H9 (cell line): Measurements from ENCODE around the gene IFFO2. TPM values are rescaled to one million over a fixed set of nuclear protein-coding genes. Genes with fewer than 3 reads are reported as not detected.

Source experiments
- DNase-seq: peaks from one replicate; pipeline ENCODE4 v3.0.0-alpha.2; 2017
- H2AFZ ChIP-seq: one replicate; pipeline ENCODE4 v1.6.1; 2013; ENCODE audit warnings: mild to moderate bottlenecking, low read length, control low read depth, moderate library complexity
- H2AK5ac ChIP-seq: 2 replicates; pipeline ENCODE4 v1.6.1; 2013; ENCODE audit warnings: low read length, control low read depth, mixed read lengths; ENCODE audit not compliant: insufficient read length
- H2BK120ac ChIP-seq: one replicate; pipeline ENCODE4 v1.6.1; 2013; ENCODE audit warnings: low read depth, mild to moderate bottlenecking, low read length, control low read depth, inconsistent platforms; ENCODE audit not compliant: poor library complexity, severe bottlenecking
- H2BK12ac ChIP-seq: 2 replicates; pipeline ENCODE4 v1.6.1; 2013; ENCODE audit warnings: low read length, control low read depth, mixed read lengths, low read depth; ENCODE audit not compliant: insufficient read length
- H2BK15ac ChIP-seq: 2 replicates; pipeline ENCODE4 v1.6.1; 2013; ENCODE audit warnings: low read depth, low read length, control low read depth
- H2BK20ac ChIP-seq: one replicate; pipeline ENCODE4 v1.6.1; 2013; ENCODE audit warnings: low read depth, mild to moderate bottlenecking, low read length, control low read depth, inconsistent platforms; ENCODE audit not compliant: poor library complexity, severe bottlenecking
- H2BK5ac ChIP-seq: 2 replicates; pipeline ENCODE4 v1.6.1; 2013; ENCODE audit warnings: low read length, control low read depth, mixed read lengths; ENCODE audit not compliant: insufficient read length
- H3K14ac ChIP-seq: 2 replicates; pipeline ENCODE4 v1.6.1; 2013; ENCODE audit warnings: low read length, control low read depth; ENCODE audit not compliant: insufficient read depth
- H3K18ac ChIP-seq: 2 replicates; pipeline ENCODE4 v1.6.1; 2013; ENCODE audit warnings: low read depth, mild to moderate bottlenecking, mixed read lengths, low read length, control low read depth; ENCODE audit not compliant: insufficient read length
- H3K23ac ChIP-seq: 2 replicates; pipeline ENCODE4 v1.6.1; 2013; ENCODE audit warnings: low read length, control low read depth, mixed read lengths, low read depth; ENCODE audit not compliant: insufficient read length
- H3K23me2 ChIP-seq: 2 replicates; pipeline ENCODE4 v1.6.1; 2013; ENCODE audit warnings: low read depth, mild to moderate bottlenecking, mixed read lengths, low read length, control low read depth; ENCODE audit not compliant: insufficient read length, poor library complexity, severe bottlenecking
- H3K27ac ChIP-seq: 2 replicates; pipeline ENCODE4 v1.5.1; 2013; ENCODE audit warnings: low read length, control low read depth, mixed read lengths, low read depth; ENCODE audit not compliant: insufficient read length
- H3K27me3 ChIP-seq: 2 replicates; pipeline ENCODE4 v1.6.1; 2013; ENCODE audit warnings: low read length, control low read depth, inconsistent platforms; ENCODE audit not compliant: insufficient read depth
- H3K4ac ChIP-seq: 2 replicates; pipeline ENCODE4 v1.6.1; 2013; ENCODE audit warnings: low read depth, mild to moderate bottlenecking, control low read depth, inconsistent platforms, low read length, moderate library complexity
- H3K4me1 ChIP-seq: 2 replicates; pipeline ENCODE4 v1.6.1; 2013; ENCODE audit warnings: low read length, control low read depth, inconsistent platforms; ENCODE audit not compliant: insufficient read depth
- H3K4me2 ChIP-seq: 2 replicates; pipeline ENCODE4 v1.6.1; 2013; ENCODE audit warnings: low read length, control low read depth, mixed read lengths; ENCODE audit not compliant: insufficient read length, insufficient read depth
- H3K56ac ChIP-seq: 2 replicates; pipeline ENCODE4 v1.6.1; 2013; ENCODE audit warnings: low read depth, mild to moderate bottlenecking, mixed read lengths, low read length, control low read depth; ENCODE audit not compliant: insufficient read length
- H3K79me1 ChIP-seq: 2 replicates; pipeline ENCODE4 v1.6.1; 2013; ENCODE audit warnings: low read depth, mild to moderate bottlenecking, moderate library complexity, low read length, control low read depth, inconsistent platforms; ENCODE audit not compliant: insufficient read depth, poor library complexity, severe bottlenecking
- H3K79me2 ChIP-seq: 2 replicates; pipeline ENCODE4 v1.6.1; 2013; ENCODE audit warnings: low read length, control low read depth, inconsistent platforms; ENCODE audit not compliant: insufficient read depth
- H3K9ac ChIP-seq: 2 replicates; pipeline ENCODE4 v1.6.1; 2013; ENCODE audit warnings: low read length, control low read depth, mixed read lengths; ENCODE audit not compliant: insufficient read length; ENCODE audit errors: extremely low read depth
- H3K9me3 ChIP-seq: one replicate; pipeline ENCODE4 v1.6.1; 2013; ENCODE audit warnings: low read depth, low read length, inconsistent platforms; ENCODE audit not compliant: control insufficient read depth
- H3T11ph ChIP-seq: one replicate; pipeline ENCODE4 v1.6.1; 2013; ENCODE audit warnings: mild to moderate bottlenecking, low read length, control low read depth, inconsistent platforms
- H4K20me1 ChIP-seq: one replicate; pipeline ENCODE4 v1.6.1; 2013; ENCODE audit not compliant: control insufficient read depth, insufficient read length, insufficient read depth
- H4K5ac ChIP-seq: 2 replicates; pipeline ENCODE4 v1.6.1; 2013; ENCODE audit warnings: low read depth, mild to moderate bottlenecking, mixed read lengths, low read length, control low read depth; ENCODE audit not compliant: insufficient read length
- H4K8ac ChIP-seq: replicated peaks from 2 replicates; pipeline ENCODE4 v1.6.1; 2013; ENCODE audit warnings: low read length, control low read depth, mixed read lengths, low read depth; ENCODE audit not compliant: insufficient read length
- H4K91ac ChIP-seq: 2 replicates; pipeline ENCODE4 v1.6.1; 2013; ENCODE audit warnings: low read depth, mild to moderate bottlenecking, moderate library complexity, mixed read lengths, low read length, control low read depth; ENCODE audit not compliant: insufficient read length
- H3K27ac Mint-ChIP-seq, 3 experiments: 2 replicates in 2 of 3; 3 replicates in 1 of 3; pipeline ENCODE4 v1.8.0; 2020 to 2021; ENCODE audit warnings: mixed read lengths in 3 of 3, mild to moderate bottlenecking in 1 of 3, moderate library complexity in 1 of 3
- H3K27me3 Mint-ChIP-seq: 2 replicates; pipeline ENCODE4 v1.8.0; 2021; ENCODE audit warnings: low read depth, mild to moderate bottlenecking, moderate library complexity, mixed read lengths
- H3K36me3 Mint-ChIP-seq, 3 experiments: 2 replicates in 2 of 3; 3 replicates in 1 of 3; pipeline ENCODE4 v1.8.0; 2020 to 2021; ENCODE audit warnings: low read depth in 3 of 3, mixed read lengths in 3 of 3; ENCODE audit not compliant: insufficient read depth in 1 of 3
- H3K4me1 Mint-ChIP-seq, 2 experiments: 2 replicates each; pipeline ENCODE4 v1.8.0; 2020; ENCODE audit warnings: mixed read lengths in 2 of 2
- H3K4me3 Mint-ChIP-seq, 2 experiments: 2 replicates in 1 of 2; 3 replicates in 1 of 2; pipeline ENCODE4 v1.8.0; 2020 to 2021; ENCODE audit warnings: mild to moderate bottlenecking in 2 of 2, mixed read lengths in 2 of 2, moderate library complexity in 1 of 2
- H3K9me3 Mint-ChIP-seq, 2 experiments: 2 replicates in 1 of 2; 3 replicates in 1 of 2; pipeline ENCODE4 v1.8.0; 2020; ENCODE audit warnings: mild to moderate bottlenecking in 2 of 2, mixed read lengths in 2 of 2, moderate library complexity in 1 of 2
- CTCF ChIP-seq: fragments of 200-600 bp; sonication (generic); conservative IDR thresholded peaks from 3 replicates; pipeline ENCODE4 v1.8.0; 2021; ENCODE audit warnings: antibody characterized with exemption, mild to moderate bottlenecking
- WGBS: extraction: QIAGEN DNeasy Blood & Tissue Kit; methylation state at CpG from one replicate; pipeline ENCODE4 v1.1.7; 2013; ENCODE audit warnings: missing lambda C conversion rate, low lambda C conversion rate, mixed read lengths; ENCODE audit not compliant: insufficient read length; ENCODE audit errors: extremely low coverage; 5-methylcytosine and 5-hydroxymethylcytosine counted together
- total RNA-seq: library from RNA; stranded (reverse); gene quantifications from 2 replicates; pipeline ENCODE4 v1.2.1, GENCODE V29; 2021

Gene IFFO2
- total RNA-seq, 1 experiment from 2014 or later: 3.6 TPM

GRCh38 chr1:18879215-18879790 is 77.2 kb downstream of the IFFO2 start:
- Histone ChIP-seq H3T11ph (no peak overlapping the region), H3K23me2 (no peaks in the 10 kb centered on the region), H2BK5ac (no peak overlapping the region), H3K27me3 (no peaks in the 10 kb centered on the region), H3K14ac (no peak overlapping the region), H2AK5ac (no peak overlapping the region), H3K56ac (no peak overlapping the region), H3K27ac (no peak overlapping the region), H4K5ac (no peak overlapping the region), H4K8ac (no peak overlapping the region), H2BK15ac (no peak overlapping the region), H3K4me2 (no peak overlapping the region), H3K79me2 (no peaks in the 10 kb centered on the region), H4K20me1 (no peaks in the 10 kb centered on the region), H3K79me1 (no peaks in the 10 kb centered on the region), H4K91ac (no peak overlapping the region), H3K18ac (no peak overlapping the region), H3K4me1 (no peaks in the 10 kb centered on the region), H2BK20ac (no peak overlapping the region), H3K4ac (no peak overlapping the region), H3K9ac (no peak overlapping the region), H2BK12ac (no peak overlapping the region), H2BK120ac (no peak overlapping the region), H3K9me3 (no peaks in the 10 kb centered on the region), H3K23ac (no peak overlapping the region), H2AFZ (no peak overlapping the region)
- no peak for DNase-seq
- TF ChIP-seq CTCF: no peak
- Mint-ChIP-seq H3K36me3 (peaks cover 3 to 13% (median 9%) of the 10 kb centered on the region in 3 experiments; a peak in 4 of 7 replicates), H3K4me1 (peaks cover 0 to 11% of the 10 kb centered on the region in 2 experiments; a peak in 2 of 4 replicates), H3K4me3 (no peak overlapping the region), H3K27me3 (no peaks in the 10 kb centered on the region), H3K27ac (no peak overlapping the region), H3K9me3 (no peaks in the 10 kb centered on the region)
- no CpG with 5 or more reads among the region's 12 CpGs for WGBS
